Activated naive CD8-positive, alpha-beta T cell treated with anti-CD3 and anti-CD28 coated beads, Interleukin-2, amount 10 ng/mL, durations not matched to agents 7 days and 5 days (primary cell): Measurements from ENCODE around the gene NEURL3. TPM values are rescaled to one million over a fixed set of nuclear protein-coding genes. Genes with fewer than 3 reads are reported as not detected.

Experiments
- ATAC-seq: fragments of 150-1000 bp; cut with Tn5 transposase; one replicate; pipeline ENCODE4 v1.10.0; 2021; ENCODE audit warnings: low read depth, moderate library complexity
- POLR2A ChIA-PET: fragments of 350-600 bp; sonication (Branson Sonifier 250); formaldehyde crosslinking; loops from one replicate; lab custom pipeline; 2021; ENCODE audit warnings: antibody characterized with exemption; lab: Charles Lee
- DNase-seq: peaks from one replicate; pipeline ENCODE4 v3.0.0; 2021
- H3K27ac Mint-ChIP-seq: one replicate; pipeline ENCODE4 v1.8.0; 2022; ENCODE audit warnings: mild to moderate bottlenecking, mixed read lengths
- H3K27me3 Mint-ChIP-seq: one replicate; pipeline ENCODE4 v1.8.0; 2022; ENCODE audit warnings: mild to moderate bottlenecking, moderate library complexity, mixed read lengths
- H3K36me3 Mint-ChIP-seq: one replicate; pipeline ENCODE4 v1.8.0; 2021; ENCODE audit warnings: mild to moderate bottlenecking, mixed read lengths
- H3K4me1 Mint-ChIP-seq: one replicate; pipeline ENCODE4 v1.8.0; 2021; ENCODE audit warnings: mixed read lengths
- H3K4me3 Mint-ChIP-seq: one replicate; pipeline ENCODE4 v1.8.0; 2022; ENCODE audit warnings: mild to moderate bottlenecking, moderate library complexity, mixed read lengths
- H3K9me3 Mint-ChIP-seq: one replicate; pipeline ENCODE4 v1.8.0; 2021; ENCODE audit warnings: mixed read lengths
- total RNA-seq, 2 experiments: library from RNA; stranded (reverse); gene quantifications; one replicate each; pipeline ENCODE4 v1.2.3, GENCODE V29; 2021

Gene NEURL3
- total RNA-seq, 2 experiments from 2014 or later = 0.17 TPM; not detected in 1

DNA sequence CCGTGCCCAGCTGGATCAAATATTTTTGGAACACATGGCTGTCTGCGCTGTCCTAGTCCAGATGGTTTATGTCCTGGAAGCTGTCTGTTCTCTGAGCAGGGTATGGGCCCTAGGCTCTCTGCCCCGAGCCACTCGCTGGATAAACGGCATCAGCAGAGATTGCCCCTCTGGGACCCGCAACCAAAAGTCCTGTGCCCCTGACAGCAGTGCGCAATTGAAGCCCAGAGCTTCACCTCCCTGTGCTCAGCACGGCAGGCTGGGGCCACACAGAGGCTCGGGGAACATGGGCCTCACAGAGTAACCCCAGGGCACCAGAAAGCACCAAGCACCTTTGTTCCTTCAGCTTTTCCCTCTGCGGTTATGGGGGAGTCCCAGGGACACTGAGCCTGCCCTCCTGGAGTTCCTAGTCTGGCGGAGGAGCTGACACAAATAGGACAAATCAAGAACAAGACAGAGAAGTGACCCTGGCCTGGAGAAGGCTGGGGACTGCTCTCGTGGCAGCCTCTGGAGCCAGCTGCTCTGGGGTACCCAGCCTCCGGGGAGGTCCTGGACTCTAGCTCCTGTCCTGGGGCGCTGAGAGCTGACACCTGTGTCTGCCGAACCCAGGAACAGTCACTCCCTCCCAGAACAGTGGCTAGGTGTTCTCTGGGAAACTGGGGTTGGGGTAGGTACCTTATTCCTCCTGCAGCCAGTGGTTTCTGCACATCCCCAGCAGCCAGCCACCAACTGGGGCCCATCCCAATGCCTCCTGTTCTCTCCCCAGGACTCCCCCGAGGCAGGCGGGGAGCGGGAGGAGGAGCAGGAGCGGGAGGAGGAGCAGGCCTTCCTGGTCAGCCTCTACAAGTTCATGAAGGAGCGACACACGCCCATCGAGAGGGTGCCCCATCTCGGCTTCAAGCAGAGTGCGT lies 43.7 kb upstream of the NEURL3 start:
- ATAC-seq (no peak), DNase-seq (no peak)
- Mint-ChIP-seq H3K4me1 (peaks cover 30% of the 10 kb centered on the region), H3K4me3 (no peak overlapping the region), H3K9me3 (no peaks in the 10 kb centered on the region), H3K36me3 (peaks cover 33% of the 10 kb centered on the region), H3K27ac (no peak overlapping the region), H3K27me3 (no peaks in the 10 kb centered on the region)
- POLR2A ChIA-PET = interaction anchor here (1.5 to 4.1 kb wide), 2 partner anchors 11 to 21 kb away, joined by 5 to 26 read pairs; partner anchors contain the start of gene ARID5A

DNA sequence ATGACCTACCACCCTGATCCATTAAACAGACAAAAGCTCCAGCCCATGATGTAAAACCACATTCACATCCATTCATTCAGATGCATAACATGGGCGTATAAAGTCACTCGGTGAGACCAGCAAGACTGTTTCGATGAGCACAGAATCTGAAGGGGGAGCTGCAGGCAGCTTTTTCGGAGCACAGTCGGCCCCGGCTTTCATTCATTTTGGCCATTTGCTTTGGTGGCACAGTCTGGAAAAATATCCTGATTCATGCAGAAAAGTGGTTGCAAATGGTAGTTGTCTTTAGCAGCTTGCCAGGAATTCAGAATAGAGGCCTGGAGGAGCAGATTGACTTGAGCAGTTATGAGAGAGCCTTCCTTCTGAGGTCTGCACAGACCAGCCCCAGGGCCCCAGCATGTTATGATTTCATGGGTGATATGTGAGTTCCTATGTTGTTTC lies 42.6 kb upstream of the NEURL3 start:
- ATAC-seq = no peak
- no peak overlapping the region for H3K4me3 Mint-ChIP-seq
- no peaks in the 10 kb centered on the region for H3K9me3 Mint-ChIP-seq
- H3K36me3 Mint-ChIP-seq = peaks cover 42% of the 10 kb centered on the region
- DNase-seq = no peak
- no peak overlapping the region for H3K27ac Mint-ChIP-seq
- POLR2A ChIA-PET = interaction anchor here (1.2 to 4.1 kb wide), 3 partner anchors 10 to 26 kb away, joined by 4 to 26 read pairs (median 5); partner anchors contain the start of gene ARID5A
- peaks cover 32% of the 10 kb centered on the region for H3K4me1 Mint-ChIP-seq
- H3K27me3 Mint-ChIP-seq = no peaks in the 10 kb centered on the region

GRCh38 chr2:96547203-96547641 lies 42.1 kb upstream of the NEURL3 start:
- DNase-seq (no peak), ATAC-seq (no peak)
- Mint-ChIP-seq H3K4me1 (peaks cover 35% of the 10 kb centered on the region), H3K36me3 (peaks cover 47% of the 10 kb centered on the region), H3K27ac (no peak overlapping the region), H3K9me3 (no peaks in the 10 kb centered on the region), H3K27me3 (no peaks in the 10 kb centered on the region), H3K4me3 (no peak overlapping the region)
- POLR2A ChIA-PET = interaction anchor here (1.2 to 4.1 kb wide), 3 partner anchors 9 to 26 kb away, joined by 4 to 26 read pairs (median 5); partner anchors contain the start of gene ARID5A

- DNase-seq = no peak
- Mint-ChIP-seq H3K4me1 (peaks cover 33% of the 10 kb centered on the region), H3K9me3 (no peaks in the 10 kb centered on the region), H3K27me3 (no peaks in the 10 kb centered on the region), H3K4me3 (no peak overlapping the region), H3K36me3 (peaks cover 45% of the 10 kb centered on the region), H3K27ac (no peak overlapping the region)
- POLR2A ChIA-PET = interaction anchor here (0.6 to 4.1 kb wide), 4 partner anchors 9 to 156 kb away, joined by 3 to 26 read pairs (median 4); partner anchors contain the start of gene ARID5A
- peak; percentile 40 for ATAC-seq
Observed at GRCh38 chr2:96546797-96547196, 41.6 kb upstream of the NEURL3 start.

GRCh38 chr2:96546321-96546720 lies 41.2 kb upstream of the NEURL3 start:
- DNase-seq = no peak
- Mint-ChIP-seq H3K9me3 (no peaks in the 10 kb centered on the region), H3K4me3 (peak overlapping the region; percentile 49), H3K4me1 (peaks cover 33% of the 10 kb centered on the region), H3K27ac (peak overlapping the region; percentile 26), H3K27me3 (no peaks in the 10 kb centered on the region), H3K36me3 (peaks cover 48% of the 10 kb centered on the region)
- POLR2A ChIA-PET = interaction anchor here (0.6 to 4.1 kb wide), 3 partner anchors 8 to 155 kb away, joined by 3 to 26 read pairs (median 3); partner anchors contain the start of gene ARID5A
- ATAC-seq = no peak

- no peak overlapping the region for H3K4me3 Mint-ChIP-seq
- no peaks in the 10 kb centered on the region for H3K9me3 Mint-ChIP-seq
- peaks cover 56% of the 10 kb centered on the region for H3K4me1 Mint-ChIP-seq
- H3K27ac Mint-ChIP-seq = no peak overlapping the region
- H3K27me3 Mint-ChIP-seq = peaks cover 2% of the 10 kb centered on the region
- POLR2A ChIA-PET = no interaction called here
- no peak for ATAC-seq
- DNase-seq = no peak
- H3K36me3 Mint-ChIP-seq = peaks cover 50% of the 10 kb centered on the region
Observed at GRCh38 chr2:96542357-96542977, 37.3 kb upstream of the NEURL3 start.

GRCh38 chr2:96541398-96542152 lies 36.4 kb upstream of the NEURL3 start:
- peaks cover 49% of the 10 kb centered on the region for H3K4me1 Mint-ChIP-seq
- H3K27me3 Mint-ChIP-seq = peaks cover 2% of the 10 kb centered on the region
- POLR2A ChIA-PET = interaction anchor here (0.7 kb wide), 1 partner anchor 810 kb away, joined by 3 read pairs; no protein-coding TSS in a partner anchor
- H3K36me3 Mint-ChIP-seq = peaks cover 47% of the 10 kb centered on the region
- no peak overlapping the region for H3K27ac Mint-ChIP-seq
- DNase-seq (no peak), ATAC-seq (no peak)
- H3K4me3 Mint-ChIP-seq = no peak overlapping the region
- H3K9me3 Mint-ChIP-seq = no peaks in the 10 kb centered on the region

- Mint-ChIP-seq H3K27me3 (peaks cover 2% of the 10 kb centered on the region), H3K27ac (no peak overlapping the region), H3K4me1 (peaks cover 41% of the 10 kb centered on the region)
Observed at GRCh38 chr2:96540136-96540535, 35.0 kb upstream of the NEURL3 start.

GRCh38 chr2:96539215-96539920 lies 34.2 kb upstream of the NEURL3 start:
- DNase-seq = no peak
- H3K36me3 Mint-ChIP-seq = peaks cover 30% of the 10 kb centered on the region
- peak; percentile 6 for ATAC-seq

More at GRCh38 chr2:96540136-96540535, 35.0 kb upstream of the NEURL3 start:
- DNase-seq (no peak), ATAC-seq (no peak)
- no peaks in the 10 kb centered on the region for H3K9me3 Mint-ChIP-seq
- POLR2A ChIA-PET = interaction anchor here (1.9 to 4.0 kb wide), 3 partner anchors 9 to 54 kb away, joined by 5 to 35 read pairs (median 15); no protein-coding TSS in a partner anchor
- peaks cover 35% of the 10 kb centered on the region for H3K36me3 Mint-ChIP-seq
- H3K4me3 Mint-ChIP-seq = peak overlapping the region; percentile 29

GRCh38 chr2:96538487-96539214 lies 33.5 kb upstream of the NEURL3 start:
- H3K4me3 Mint-ChIP-seq = peak overlapping the region; percentile 93
- ATAC-seq = peak; percentile 37
- H3K4me1 Mint-ChIP-seq = peaks cover 34% of the 10 kb centered on the region
- H3K36me3 Mint-ChIP-seq = peaks cover 23% of the 10 kb centered on the region
- H3K27me3 Mint-ChIP-seq = peaks cover 2% of the 10 kb centered on the region
- H3K27ac Mint-ChIP-seq = peak overlapping the region; percentile 98
- no peaks in the 10 kb centered on the region for H3K9me3 Mint-ChIP-seq
- POLR2A ChIA-PET = interaction anchor here (0.5 to 5.1 kb wide), 16 partner anchors 7 to 330 kb away, joined by 3 to 93 read pairs (median 4); partner anchors contain the start of genes ANKRD39 and STARD7
- peak; percentile 89 for DNase-seq

More at GRCh38 chr2:96539215-96539920, 34.2 kb upstream of the NEURL3 start:
- H3K9me3 Mint-ChIP-seq = no peaks in the 10 kb centered on the region
- H3K4me3 Mint-ChIP-seq = peak overlapping the region; percentile 93
- H3K27ac Mint-ChIP-seq = peak overlapping the region; percentile 98
- peaks cover 37% of the 10 kb centered on the region for H3K4me1 Mint-ChIP-seq
- H3K27me3 Mint-ChIP-seq = peaks cover 2% of the 10 kb centered on the region
- POLR2A ChIA-PET = interaction anchor here (1.9 to 5.1 kb wide), 5 partner anchors 8 to 55 kb away, joined by 5 to 93 read pairs (median 26); no protein-coding TSS in a partner anchor

DNA sequence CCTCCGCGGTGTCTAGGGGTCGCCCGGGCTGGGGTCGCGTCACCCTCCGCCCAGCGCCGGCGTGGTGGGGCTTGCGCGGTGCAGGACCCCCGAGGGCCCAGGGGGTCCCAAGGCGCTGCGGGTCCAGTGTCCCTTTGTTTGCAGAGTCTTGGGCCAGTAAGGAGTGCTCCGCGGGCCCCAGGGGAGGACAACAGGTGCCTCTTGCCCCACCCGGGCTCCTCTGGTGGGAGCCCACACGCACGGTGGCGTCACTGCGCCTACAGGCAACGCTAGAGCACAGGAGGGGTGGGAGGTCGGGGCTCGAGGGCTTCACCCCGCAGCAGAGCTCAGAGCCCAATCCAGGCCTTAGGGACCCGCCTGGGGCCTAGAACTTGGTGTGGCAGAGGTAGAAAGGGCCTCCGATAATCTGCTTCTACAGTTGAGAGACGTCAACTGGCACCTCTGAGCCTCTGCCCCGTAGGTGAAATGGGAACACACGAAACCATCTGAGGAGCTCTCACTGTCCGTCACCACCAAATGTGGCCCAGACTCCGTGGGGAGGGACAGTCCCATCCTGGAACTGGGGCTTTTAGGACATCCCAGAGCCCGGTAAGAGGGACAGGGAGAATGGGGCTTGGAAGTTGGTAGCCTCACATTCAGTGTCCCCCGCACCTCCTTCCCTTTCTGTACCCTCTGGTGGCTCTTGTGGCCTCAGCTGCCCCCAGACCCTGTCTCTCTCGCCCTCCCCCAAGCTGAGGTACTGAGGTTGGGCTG lies 32.8 kb upstream of the NEURL3 start:
- peaks cover 34% of the 10 kb centered on the region for H3K4me1 Mint-ChIP-seq
- peak overlapping the region; percentile 93 for H3K4me3 Mint-ChIP-seq
- no peaks in the 10 kb centered on the region for H3K9me3 Mint-ChIP-seq
- peaks cover 16% of the 10 kb centered on the region for H3K36me3 Mint-ChIP-seq
- peak overlapping the region; percentile 98 for H3K27ac Mint-ChIP-seq
- POLR2A ChIA-PET = interaction anchor here (0.5 to 5.1 kb wide), 19 partner anchors 10 to 330 kb away, joined by 3 to 93 read pairs (median 4); partner anchors contain the start of genes ANKRD39 and STARD7
- peak; percentile 11 for ATAC-seq
- H3K27me3 Mint-ChIP-seq = peaks cover 2% of the 10 kb centered on the region
- peak; percentile 71 for DNase-seq
